Measurements from ENCODE around the gene OR4M1.
"Not testable (repeated sequence)": the region's sequence is repeated elsewhere in the genome, so short reads cannot be mapped to it uniquely, and the experiment has no call there.

The OR4M1 gene

DNA sequence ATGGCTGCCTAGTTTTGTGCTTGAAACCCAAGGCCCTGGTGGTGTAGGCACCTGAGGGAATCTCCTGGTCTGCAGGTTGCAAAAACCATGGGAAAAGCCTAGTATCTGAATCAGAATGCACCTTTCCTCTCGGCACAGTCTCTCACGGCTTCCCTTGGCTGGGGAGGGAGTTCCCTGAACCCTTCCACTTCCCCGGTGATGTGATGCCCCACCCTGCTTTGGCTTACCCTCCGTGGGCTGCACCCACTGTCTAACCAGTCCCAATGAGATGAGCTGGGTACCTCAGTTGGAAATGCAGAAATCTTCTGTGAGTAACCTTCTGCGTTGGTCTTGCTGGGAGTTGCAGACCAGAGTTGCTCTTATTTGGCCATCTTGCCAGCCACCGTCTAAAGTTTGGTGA lies 47.7 kb downstream of the OR4M1 start:
- not testable (repeated sequence) for DNase-seq (ENCODE audit: low read depth in 2 of 3, low spot score in 1 of 3)

DNA sequence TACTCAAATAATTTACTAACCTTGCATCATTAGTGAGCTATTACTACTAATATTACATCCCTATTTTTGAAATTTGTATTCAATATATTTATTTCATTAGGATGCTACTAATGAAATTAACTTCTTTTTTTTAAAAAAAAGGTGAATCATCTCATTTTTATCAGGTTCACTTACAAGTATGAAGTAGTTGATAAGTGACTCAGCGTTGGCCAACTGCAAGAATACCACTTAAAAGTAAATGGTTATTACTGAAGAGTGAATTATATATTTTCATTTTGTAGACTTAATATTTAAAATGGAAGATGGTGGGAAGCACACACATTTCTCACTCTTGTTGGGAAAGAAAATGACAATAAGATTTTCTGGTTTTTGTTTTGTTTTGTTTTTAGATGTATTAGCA lies 49.9 kb downstream of the OR4M1 start:
- no peak for DNase-seq (ENCODE audit: low read depth in 2 of 3, low spot score in 1 of 3)

GRCh38 chr14:19823765-19824164 lies 50.5 kb downstream of the OR4M1 start:
- no peak for DNase-seq (ENCODE audit: low read depth in 2 of 3, low spot score in 1 of 3)

- not testable (repeated sequence) for DNase-seq (ENCODE audit: low read depth in 2 of 3, low spot score in 1 of 3)
These were observed 54.4 kb downstream of the OR4M1 start for GRCh38 chr14:19827626-19828244.

DNA sequence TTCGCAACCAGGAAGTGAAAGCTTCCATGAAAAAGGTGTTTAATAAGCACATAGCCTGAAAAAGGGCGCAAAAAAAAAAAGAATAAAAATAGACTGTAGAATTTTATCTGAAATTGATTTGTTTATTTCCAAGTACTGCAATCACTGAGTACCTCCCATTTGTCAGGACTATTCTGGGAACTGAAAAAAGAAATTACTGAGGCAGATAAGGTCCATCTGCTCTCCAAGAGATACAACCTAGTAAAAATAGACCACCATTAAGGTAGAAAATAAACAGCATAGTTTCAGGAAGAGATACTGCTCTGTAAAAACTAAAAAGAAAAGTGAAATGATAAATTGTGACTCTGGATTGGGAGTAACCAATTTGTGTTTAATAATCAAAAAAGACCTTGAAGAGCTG lies 55.0 kb downstream of the OR4M1 start:
- no peak for DNase-seq (ENCODE audit: low read depth in 2 of 3, low spot score in 1 of 3)
